OCI-LY7 (cell line): Measurements from ENCODE around the gene SEC22A.

Source experiments
- CTCF ChIP-seq: fragments of 200-600 bp; sonication (generic); conservative IDR thresholded peaks from 2 replicates; pipeline ENCODE4 v1.5.1; 2014; ENCODE audit warnings: mild to moderate bottlenecking, antibody characterized with exemption, low read length, moderate library complexity, mixed read lengths
- EZH2phosphoT487 ChIP-seq: fragments of 200-600 bp; sonication (generic); IDR thresholded peaks from 2 replicates; pipeline ENCODE4 v1.6.1; 2018; ENCODE audit warnings: low read depth, borderline replicate concordance, mild to moderate bottlenecking, mixed run types, antibody characterized with exemption, low read length, moderate library complexity, mixed read lengths

- no peak for TF ChIP-seq CTCF
- TF ChIP-seq EZH2phosphoT487 = no peak
Measured at GRCh38 chr3:123167686-123168085, 34.1 kb upstream of the SEC22A start.
